GM19372 (cell line): ENCODE measurements around the gene TTLL12.
"Not testable (repeated sequence)": the region's sequence is repeated elsewhere in the genome, so short reads cannot be mapped to it uniquely, and the experiment has no call there.

Experiments
- ATAC-seq: cut with Tn5 transposase; IDR thresholded peaks from one replicate; pipeline ENCODE4 v1.9.1; 2021; ENCODE audit warnings: mild to moderate bottlenecking, low read depth, moderate library complexity; ENCODE audit not compliant: unreplicated experiment

The TTLL12 gene

GRCh38 chr22:43157874-43158546 is 28.9 kb downstream of the TTLL12 start:
- no peak for ATAC-seq

- no peak for ATAC-seq
Observed at GRCh38 chr22:43156413-43156812, 30.5 kb downstream of the TTLL12 start.

- no peak for ATAC-seq
Observed at GRCh38 chr22:43155789-43156188, 31.1 kb downstream of the TTLL12 start.

- no peak for ATAC-seq
Observed at GRCh38 chr22:43154887-43155536, 31.9 kb downstream of the TTLL12 start.

GRCh38 chr22:43153899-43154298 is 33.0 kb downstream of the TTLL12 start:
- no peak for ATAC-seq

- no peak for ATAC-seq
Observed at GRCh38 chr22:43152357-43153071, 34.4 kb downstream of the TTLL12 start.

GRCh38 chr22:43152003-43152356 is 35.0 kb downstream of the TTLL12 start:
- no peak for ATAC-seq

- ATAC-seq, result no peak
Observed at GRCh38 chr22:43151251-43152002, 35.5 kb downstream of the TTLL12 start, which contains the start of gene TSPO. Gene TSPO (plus strand): TSS chr22:43151559. CDS start chr22:43159239, 7,680 bp downstream.

- ATAC-seq, result no peak
Observed at GRCh38 chr22:43150731-43151206, 36.2 kb downstream of the TTLL12 start.

- no peak for ATAC-seq
Observed at GRCh38 chr22:43148581-43148980, 38.4 kb downstream of the TTLL12 start.

- no peak for ATAC-seq
Observed at GRCh38 chr22:43147821-43148220, 39.1 kb downstream of the TTLL12 start.

GRCh38 chr22:43146332-43146731 is 40.6 kb downstream of the TTLL12 start:
- ATAC-seq, result not testable (repeated sequence)

- not testable (repeated sequence) for ATAC-seq
Observed at GRCh38 chr22:43145371-43145770, 41.6 kb downstream of the TTLL12 start.

GRCh38 chr22:43144949-43145348 is 42.0 kb downstream of the TTLL12 start:
- ATAC-seq, result no peak

- ATAC-seq, result peak; percentile 67
Observed at GRCh38 chr22:43142880-43143562, 43.9 kb downstream of the TTLL12 start, which contains the start of gene MCAT. Gene MCAT (minus strand): TSS chr22:43143398. CDS start chr22:43143348, 50 bp downstream.

- ATAC-seq, result no peak
Observed at GRCh38 chr22:43136801-43137200, 50.1 kb downstream of the TTLL12 start.

GRCh38 chr22:43136255-43136654 is 50.7 kb downstream of the TTLL12 start:
- ATAC-seq, result no peak

- no peak for ATAC-seq
Observed at GRCh38 chr22:43135565-43135964, 51.4 kb downstream of the TTLL12 start.

- ATAC-seq, result no peak
Observed at GRCh38 chr22:43134553-43134952, 52.4 kb downstream of the TTLL12 start.

- no peak for ATAC-seq
Observed at GRCh38 chr22:43133401-43133800, 53.5 kb downstream of the TTLL12 start.
